Measurements from ENCODE around the gene COL4A2. TPM values are rescaled to one million over a fixed set of nuclear protein-coding genes. Genes with fewer than 3 reads are reported as not detected.

The COL4A2 gene
- total RNA-seq, 1 donor from 2014 or later, result 1,736 TPM

GRCh38 chr13:110348309-110349105 is 41.4 kb downstream of the COL4A2 start:
- peaks cover 3% of the 10 kb centered on the region for H3K36me3 ChIP-seq (ENCODE audit: control insufficient read depth, insufficient read depth, low read length)
- no peak for DNase-seq (ENCODE audit: low read depth)
- no peaks in the 10 kb centered on the region for H3K27me3 ChIP-seq (ENCODE audit: control insufficient read depth, insufficient read depth, low read length)
- TF ChIP-seq CTCF (IDR thresholded peaks at IDR 0.05; ENCODE audit: insufficient read depth, low read length, poor library complexity, severe bottlenecking), result no peak
- no peak overlapping the region for H3K4me3 ChIP-seq (ENCODE audit: low read depth, low read length)

GRCh38 chr13:110349239-110349638 is 42.2 kb downstream of the COL4A2 start:
- DNase-seq (ENCODE audit: low read depth), result no peak
- H3K36me3 ChIP-seq (ENCODE audit: control insufficient read depth, insufficient read depth, low read length), result peaks cover 3% of the 10 kb centered on the region
- H3K4me3 ChIP-seq (ENCODE audit: low read depth, low read length), result no peak overlapping the region
- no peaks in the 10 kb centered on the region for H3K27me3 ChIP-seq (ENCODE audit: control insufficient read depth, insufficient read depth, low read length)
- TF ChIP-seq CTCF (IDR thresholded peaks at IDR 0.05; ENCODE audit: insufficient read depth, low read length, poor library complexity, severe bottlenecking), result no peak

GRCh38 chr13:110350049-110350448 is 43.0 kb downstream of the COL4A2 start:
- TF ChIP-seq CTCF (IDR thresholded peaks at IDR 0.05; ENCODE audit: insufficient read depth, low read length, poor library complexity, severe bottlenecking), result no peak
- no peak for DNase-seq (ENCODE audit: low read depth)
- H3K36me3 ChIP-seq (ENCODE audit: control insufficient read depth, insufficient read depth, low read length), result peaks cover 3% of the 10 kb centered on the region
- no peaks in the 10 kb centered on the region for H3K27me3 ChIP-seq (ENCODE audit: control insufficient read depth, insufficient read depth, low read length)
- no peak overlapping the region for H3K4me3 ChIP-seq (ENCODE audit: low read depth, low read length)

GRCh38 chr13:110350509-110350908 is 43.4 kb downstream of the COL4A2 start:
- Histone ChIP-seq H3K27me3 (ENCODE audit: control insufficient read depth, insufficient read depth, low read length) (no peaks in the 10 kb centered on the region), H3K36me3 (ENCODE audit: control insufficient read depth, insufficient read depth, low read length) (peaks cover 3% of the 10 kb centered on the region), H3K4me3 (ENCODE audit: low read depth, low read length) (no peak overlapping the region)
- no peak for DNase-seq (ENCODE audit: low read depth)
- no peak for TF ChIP-seq CTCF (IDR thresholded peaks at IDR 0.05; ENCODE audit: insufficient read depth, low read length, poor library complexity, severe bottlenecking)

- Histone ChIP-seq H3K36me3 (ENCODE audit: control insufficient read depth, insufficient read depth, low read length) (peaks cover 2% of the 10 kb centered on the region), H3K4me3 (ENCODE audit: low read depth, low read length) (no peak overlapping the region), H3K27me3 (ENCODE audit: control insufficient read depth, insufficient read depth, low read length) (no peaks in the 10 kb centered on the region)
- no peak for TF ChIP-seq CTCF (IDR thresholded peaks at IDR 0.05; ENCODE audit: insufficient read depth, low read length, poor library complexity, severe bottlenecking)
- DNase-seq (ENCODE audit: low read depth), result no peak
Measured at GRCh38 chr13:110351636-110352420, 44.7 kb downstream of the COL4A2 start.
